HG02970 (cell line): ENCODE results near the gene PPOX.
A peak's percentile ranks its signal among the peaks of the same experiment; 100 is the strongest.

ENCODE experiments used
- ATAC-seq: cut with Tn5 transposase; IDR thresholded peaks from one replicate; pipeline ENCODE4 v1.9.1; 2021; ENCODE audit warnings: mild to moderate bottlenecking, moderate library complexity, moderate number of reproducible peaks; ENCODE audit not compliant: unreplicated experiment, low FRiP score

PPOX gene

GRCh38 chr1:161165742-161166668, at the start of gene PPOX:
TSS of gene PPOX (plus strand) at chr1:161166426. CDS start at chr1:161166848, 422 bp downstream.
- ATAC-seq: peak; percentile 81

- ATAC-seq: peak; percentile 63
Measured at GRCh38 chr1:161117759-161118581, 48.3 kb upstream of the PPOX start, which contains the start of the genes NIT1 and PFDN2. TSS of gene NIT1 (plus strand) at chr1:161118105. CDS start at chr1:161118177, 72 bp downstream. TSS of gene PFDN2 (minus strand) at chr1:161118037. CDS start at chr1:161118026, 11 bp downstream.

GRCh38 chr1:161119092-161119903, 46.9 kb upstream of the PPOX start:
- no peak for ATAC-seq

GRCh38 chr1:161121042-161121650, 45.1 kb upstream of the PPOX start:
- ATAC-seq: no peak

- no peak for ATAC-seq
Measured at GRCh38 chr1:161121834-161122233, 44.4 kb upstream of the PPOX start.

GRCh38 chr1:161122967-161123366, 43.3 kb upstream of the PPOX start:
- ATAC-seq: no peak

GRCh38 chr1:161127649-161128048, 38.6 kb upstream of the PPOX start:
- ATAC-seq: no peak

- ATAC-seq: no peak
Measured at GRCh38 chr1:161128591-161129420, 37.4 kb upstream of the PPOX start.

- ATAC-seq: no peak
Measured at GRCh38 chr1:161130266-161130665, 36.0 kb upstream of the PPOX start.

- no peak for ATAC-seq
Measured at GRCh38 chr1:161131523-161132409, 34.5 kb upstream of the PPOX start.

- ATAC-seq: peak; percentile 77
Measured at GRCh38 chr1:161132410-161133219, 33.6 kb upstream of the PPOX start, which contains the start of gene DEDD. TSS of gene DEDD (minus strand) at chr1:161132667. CDS start at chr1:161124462, 8,205 bp downstream.

- no peak for ATAC-seq
Measured at GRCh38 chr1:161133220-161133740, 32.9 kb upstream of the PPOX start.

GRCh38 chr1:161137881-161138280, 28.3 kb upstream of the PPOX start:
- ATAC-seq: no peak

GRCh38 chr1:161138431-161138830, 27.8 kb upstream of the PPOX start:
- no peak for ATAC-seq

- no peak for ATAC-seq
Measured at GRCh38 chr1:161139766-161140165, 26.5 kb upstream of the PPOX start.

- ATAC-seq: no peak
Measured at GRCh38 chr1:161140755-161141400, 25.3 kb upstream of the PPOX start.
